Measurements from ENCODE around the gene SPACA9. TPM values are rescaled to one million over a fixed set of nuclear protein-coding genes. Genes with fewer than 3 reads are reported as not detected.

The SPACA9 gene
- total RNA-seq, 4 donors from 2014 or later: 14.6 to 22.3 (median 19.0) TPM

DNA sequence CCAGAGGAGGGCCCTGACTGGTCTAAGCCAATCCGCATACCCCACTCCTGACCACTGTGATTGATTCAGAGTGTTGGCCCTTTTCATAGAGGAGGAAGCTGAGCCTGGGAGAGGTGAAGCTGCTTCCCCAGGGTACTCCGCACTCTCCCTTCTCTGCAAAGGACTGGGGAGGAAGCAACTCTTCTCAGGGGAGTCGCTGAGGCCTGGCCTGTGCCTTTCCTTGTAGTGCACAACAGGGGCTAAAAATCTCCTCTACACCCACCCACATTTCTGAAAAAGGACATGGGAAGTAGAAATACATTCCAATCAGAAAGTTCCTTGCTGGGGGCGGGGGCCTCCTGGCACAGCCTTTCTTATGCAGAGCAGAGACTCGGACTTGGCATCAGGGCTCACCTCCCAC is 22.8 kb upstream of the SPACA9 start:
- H3K36me3 ChIP-seq: no peaks in the 10 kb centered on the region
- H3K4me1 ChIP-seq: no peaks in the 10 kb centered on the region
- no peak overlapping the region for H3K27ac ChIP-seq
- H3K9me3 ChIP-seq: no peaks in the 10 kb centered on the region
- DNase-seq: no peak
- TF ChIP-seq, protein P1, sequence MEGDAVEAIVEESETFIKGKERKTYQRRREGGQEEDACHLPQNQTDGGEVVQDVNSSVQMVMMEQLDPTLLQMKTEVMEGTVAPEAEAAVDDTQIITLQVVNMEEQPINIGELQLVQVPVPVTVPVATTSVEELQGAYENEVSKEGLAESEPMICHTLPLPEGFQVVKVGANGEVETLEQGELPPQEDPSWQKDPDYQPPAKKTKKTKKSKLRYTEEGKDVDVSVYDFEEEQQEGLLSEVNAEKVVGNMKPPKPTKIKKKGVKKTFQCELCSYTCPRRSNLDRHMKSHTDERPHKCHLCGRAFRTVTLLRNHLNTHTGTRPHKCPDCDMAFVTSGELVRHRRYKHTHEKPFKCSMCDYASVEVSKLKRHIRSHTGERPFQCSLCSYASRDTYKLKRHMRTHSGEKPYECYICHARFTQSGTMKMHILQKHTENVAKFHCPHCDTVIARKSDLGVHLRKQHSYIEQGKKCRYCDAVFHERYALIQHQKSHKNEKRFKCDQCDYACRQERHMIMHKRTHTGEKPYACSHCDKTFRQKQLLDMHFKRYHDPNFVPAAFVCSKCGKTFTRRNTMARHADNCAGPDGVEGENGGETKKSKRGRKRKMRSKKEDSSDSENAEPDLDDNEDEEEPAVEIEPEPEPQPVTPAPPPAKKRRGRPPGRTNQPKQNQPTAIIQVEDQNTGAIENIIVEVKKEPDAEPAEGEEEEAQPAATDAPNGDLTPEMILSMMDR (IDR thresholded peaks at IDR 0.05): no peak
- no peak overlapping the region for H3K4me3 ChIP-seq (replicated peaks in 1 of 3)
- intact Hi-C loops (cut with DNase I): no loop called here
- H3K27me3 ChIP-seq: no peaks in the 10 kb centered on the region
- 81 to 92% methylated on average over 5 of the region's 5 CpGs for whole genome bisulfite sequencing, 2 donors

DNA sequence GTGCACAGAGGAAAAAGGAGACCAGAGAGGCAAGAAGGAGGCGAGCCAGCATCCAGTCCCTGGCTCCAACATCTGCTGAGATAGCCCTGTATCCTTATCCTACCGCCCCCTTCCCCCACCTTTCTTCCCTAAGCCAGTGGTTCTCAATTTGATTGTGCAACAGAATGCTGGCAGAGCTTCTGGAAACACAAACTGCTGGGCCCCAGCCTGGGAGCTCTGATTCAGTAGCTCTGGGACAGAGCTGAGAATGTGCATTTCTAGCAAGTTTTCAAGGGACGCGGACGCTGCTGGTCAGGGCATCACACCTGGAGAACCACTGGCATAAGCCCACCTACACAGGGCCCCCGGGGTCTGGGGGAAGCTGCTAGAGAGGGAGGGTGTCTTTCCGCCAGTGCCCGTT is 21.7 kb upstream of the SPACA9 start:
- no peak overlapping the region for H3K4me3 ChIP-seq (replicated peaks in 1 of 3)
- H3K9me3 ChIP-seq: no peaks in the 10 kb centered on the region
- H3K36me3 ChIP-seq: no peaks in the 10 kb centered on the region
- H3K27me3 ChIP-seq: no peaks in the 10 kb centered on the region
- intact Hi-C loops (cut with DNase I): no loop called here
- 58% methylated on average over 8 of the region's 8 CpGs for WGBS, 2 donors
- H3K27ac ChIP-seq: no peak overlapping the region
- DNase-seq: peak; percentile 23 to 44
- no peaks in the 10 kb centered on the region for H3K4me1 ChIP-seq
- TF ChIP-seq, protein P1 (IDR thresholded peaks at IDR 0.05): no peak
- TF ChIP-seq POLR2A (IDR thresholded peaks at IDR 0.05): no peak

DNA sequence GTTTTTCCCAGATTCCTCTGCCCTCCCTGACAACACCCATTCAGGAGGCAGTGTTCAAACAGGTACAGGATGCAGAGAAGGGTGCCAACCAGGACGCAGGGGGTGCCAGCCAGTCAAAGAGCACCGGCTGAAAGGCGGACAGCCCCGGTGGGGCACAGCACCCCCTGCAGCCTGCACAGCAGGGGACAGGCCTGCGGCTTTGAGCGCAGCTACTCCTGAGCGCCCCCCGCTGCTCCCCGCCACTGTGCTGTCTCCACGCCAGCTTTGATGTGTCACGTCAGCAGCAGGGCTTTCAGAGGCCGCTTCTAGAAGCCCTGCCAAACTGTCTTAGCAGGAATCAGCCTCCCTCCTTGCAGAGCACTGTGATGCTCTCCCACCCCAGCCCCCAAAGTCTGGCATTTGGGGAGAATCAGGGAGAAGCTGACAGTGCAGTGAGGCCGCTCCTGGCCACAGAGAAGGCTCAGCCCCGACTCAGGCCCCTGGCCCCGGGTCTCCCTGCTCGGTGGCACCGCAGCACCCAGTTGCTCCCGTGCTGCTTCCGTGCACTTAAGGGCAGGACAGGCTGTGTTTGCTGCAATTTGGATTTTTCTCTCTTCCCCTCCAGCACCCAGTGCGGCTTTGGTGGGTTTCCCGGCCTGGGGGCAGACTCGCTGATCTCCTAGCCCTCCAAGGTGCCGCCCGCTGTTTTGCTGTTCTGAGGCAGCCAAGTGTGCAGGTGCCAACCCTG is 20.9 kb upstream of the SPACA9 start:
- TF ChIP-seq, protein P1 (IDR thresholded peaks at IDR 0.05): no peak
- no peak for TF ChIP-seq POLR2A (IDR thresholded peaks at IDR 0.05)
- H3K27me3 ChIP-seq: no peaks in the 10 kb centered on the region
- H3K4me1 ChIP-seq: no peaks in the 10 kb centered on the region
- H3K4me3 ChIP-seq (replicated peaks in 1 of 3): no peak overlapping the region
- 76 to 77% methylated on average over 5 to 24 of the region's 24 CpGs for WGBS, 2 donors
- no peaks in the 10 kb centered on the region for H3K36me3 ChIP-seq
- intact Hi-C loops (cut with DNase I): no loop called here
- H3K9me3 ChIP-seq: no peaks in the 10 kb centered on the region
- no peak overlapping the region for H3K27ac ChIP-seq
- DNase-seq: no peak

DNA sequence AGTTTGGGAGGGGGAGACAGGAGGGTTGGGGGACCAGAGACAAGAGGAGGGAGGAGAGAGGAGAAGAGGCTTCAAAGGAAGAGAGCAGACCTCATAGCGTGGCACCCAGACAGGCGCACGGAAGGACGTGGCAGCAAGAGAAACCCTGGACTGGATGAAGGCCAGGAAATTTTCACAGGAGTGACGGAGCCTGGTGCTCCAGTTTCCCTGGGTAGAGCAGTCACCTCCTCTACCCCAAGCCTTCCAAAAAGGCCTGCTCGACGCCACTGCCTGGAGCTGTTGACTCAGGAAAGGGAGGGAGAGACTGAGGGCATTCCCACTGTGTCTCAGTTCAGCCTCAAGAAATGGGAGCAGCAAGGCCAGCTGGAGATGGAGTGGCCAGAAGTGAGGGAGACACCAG is 19.9 kb upstream of the SPACA9 start:
- Histone ChIP-seq H3K36me3 (no peaks in the 10 kb centered on the region), H3K27ac (no peak overlapping the region), H3K27me3 (no peaks in the 10 kb centered on the region), H3K9me3 (no peaks in the 10 kb centered on the region), H3K4me1 (no peaks in the 10 kb centered on the region), H3K4me3 (replicated peaks in 1 of 3) (no peak overlapping the region)
- DNase-seq: no peak
- intact Hi-C loops (cut with DNase I): no loop called here
- TF ChIP-seq, protein P1 (IDR thresholded peaks at IDR 0.05): no peak
- no peak for TF ChIP-seq POLR2A (IDR thresholded peaks at IDR 0.05)
- 75 to 80% methylated on average over 7 of the region's 7 CpGs for WGBS, 2 donors

DNA sequence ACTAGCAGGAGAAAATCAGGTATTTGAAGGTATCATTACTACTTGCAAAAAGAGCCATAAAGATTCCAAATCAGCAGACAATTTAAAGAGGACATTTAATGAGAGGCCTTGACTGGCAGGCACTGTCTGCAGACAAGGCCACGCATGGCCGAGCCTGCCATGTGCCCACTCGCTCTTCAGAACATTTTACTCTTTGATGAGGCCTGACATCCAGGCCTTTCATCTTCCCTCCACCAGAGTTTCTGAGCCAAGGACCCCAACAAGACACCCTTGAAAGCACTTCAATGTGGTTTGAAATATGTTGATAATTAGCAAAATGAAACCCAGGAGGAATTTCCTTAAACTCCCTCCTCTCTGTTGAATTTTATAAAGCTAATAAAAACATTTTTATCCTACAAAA is 17.0 kb upstream of the SPACA9 start:
- intact Hi-C loops (cut with DNase I): no loop called here
- TF ChIP-seq POLR2A (IDR thresholded peaks at IDR 0.05): no peak
- TF ChIP-seq, protein P1 (IDR thresholded peaks at IDR 0.05): no peak
- no peak overlapping the region for H3K27ac ChIP-seq
- H3K9me3 ChIP-seq: no peaks in the 10 kb centered on the region
- H3K36me3 ChIP-seq: no peaks in the 10 kb centered on the region
- DNase-seq: no peak
- no peaks in the 10 kb centered on the region for H3K4me1 ChIP-seq
- H3K27me3 ChIP-seq: no peaks in the 10 kb centered on the region
- H3K4me3 ChIP-seq (replicated peaks in 1 of 3): no peak overlapping the region
- WGBS, 2 donors: 81 to 83% methylated on average over 3 of the region's 3 CpGs
